Measurements from ENCODE around the gene LHFPL3. TPM values are rescaled to one million over a fixed set of nuclear protein-coding genes. Genes with fewer than 3 reads are reported as not detected.

LHFPL3 gene
- total and polyA plus RNA-seq, 9 of the 15 experiments (the other 6 are each of a cell fraction or from before 2014, with no cell fraction given), result 0.21 to 0.52 TPM; not detected in 7

- TF ChIP-seq PBX2 (CRISPR knock-in tag; IDR thresholded peaks at IDR 0.05; ENCODE audit: low read depth), result no peak
- TF ChIP-seq PBX2 (tag; conservative IDR thresholded peaks at IDR 0.05; ENCODE audit: low read depth), result no peak
- TF ChIP-seq HOMEZ (CRISPR knock-in tag; IDR thresholded peaks at IDR 0.05), result no peak
- TF ChIP-seq SAFB (IDR thresholded peaks at IDR 0.05; ENCODE audit: borderline replicate concordance, low read depth, low read length), result no peak
These were observed 565.9 kb downstream of the LHFPL3 start (continued) for GRCh38 chr7:104894314-104894713.

- DNase-seq (ENCODE audit: extremely low read depth in 1 of 4, low spot score in 3 of 4) (peak in 1 of 4 experiments; percentile 2), FAIRE-seq (no peak), ATAC-seq (no peak)
- Histone ChIP-seq H4K20me1 (replicated peaks; ENCODE audit: control insufficient read depth, insufficient read depth, low read length) (no peaks in the 10 kb centered on the region), H3K9me3 (replicated peaks; ENCODE audit: control insufficient read depth, insufficient read depth, low read depth, low read length) (no peaks in the 10 kb centered on the region), H3K4me3 (no peak overlapping the region), H3K9me1 (ENCODE audit: control insufficient read depth, insufficient read depth, low read length) (no peaks in the 10 kb centered on the region), H3K27ac (ENCODE audit: extremely low read depth, low read depth, low read length) (no peak overlapping the region), H3K9ac (ENCODE audit: insufficient read depth in 1 of 2, low read depth in 2 of 2, low read length in 2 of 2) (no peak overlapping the region), H3K4me2 (ENCODE audit: insufficient read depth, low read length) (no peak overlapping the region), H3K79me2 (ENCODE audit: control insufficient read depth, insufficient read depth, low read length) (no peaks in the 10 kb centered on the region), H3K36me3 (ENCODE audit: control insufficient read depth, insufficient read depth, low read length) (no peaks in the 10 kb centered on the region), H3K27me3 (ENCODE audit: control insufficient read depth in 2 of 2, insufficient read depth in 2 of 2, low read length in 2 of 2) (peaks cover 8 to 24% of the 10 kb centered on the region in 2 experiments; a peak in 4 of 5 replicates), H2AFZ (ENCODE audit: low read depth, low read length) (no peak overlapping the region), H3K4me1 (replicated peaks in 1 of 2; ENCODE audit: control insufficient read depth in 2 of 2, insufficient read depth in 2 of 2, low read length in 2 of 2) (no peaks in the 10 kb centered on the region; a peak in 1 of 5 replicates)
- BruUV-seq (replicated peaks), result no TSS peak
- in situ Hi-C loops (cut with MboI) (no loop called here), intact Hi-C loops (cut with micrococcal nuclease) (no loop called here)
- WGBS (ENCODE audit: insufficient coverage, low coverage, missing lambda C conversion rate), result 16% methylated on average over 3 of the region's 3 CpGs
- POLR2A ChIA-PET, result interaction anchor here (0.8 to 1.3 kb wide), 2 partner anchors 11 to 15 kb away, joined by 3 read pairs; no protein-coding TSS in a partner anchor
- CTCF ChIA-PET (ENCODE audit: low intra/inter-chr PET ratio), result no interaction called here
- TF ChIP-seq ZZZ3 (IDR thresholded peaks at IDR 0.05) (no peak), KLF6 (CRISPR knock-in tag; IDR thresholded peaks at IDR 0.05; ENCODE audit: borderline replicate concordance) (no peak), POU5F1 (IDR thresholded peaks at IDR 0.05; ENCODE audit: borderline replicate concordance, low read depth, low read length, partially characterized antibody) (no peak), RAD51 (IDR thresholded peaks at IDR 0.05; ENCODE audit: borderline replicate concordance, low read depth) (no peak)
These were observed 566.5 kb downstream of the LHFPL3 start for GRCh38 chr7:104894726-104895521.

Data from K562 (cell line).